Neural cell (in vitro differentiated cells): ENCODE data around the gene MARK3.

Source experiments
- CTCF ChIP-seq: fragments of 450-650 bp; IDR thresholded peaks from 2 replicates; pipeline ENCODE4 v1.5.1; 2014; ENCODE audit warnings: antibody characterized with exemption, mild to moderate bottlenecking, moderate library complexity; ENCODE audit not compliant: poor library complexity, severe bottlenecking
- EP300 ChIP-seq: fragments of 450-650 bp; conservative IDR thresholded peaks from 2 replicates; pipeline ENCODE4 v1.6.1; 2014; ENCODE audit warnings: antibody characterized with exemption, mild to moderate bottlenecking, moderate library complexity; ENCODE audit not compliant: poor library complexity, severe bottlenecking
- EZH2 ChIP-seq: fragments of 200-600, 300-800 bp; shearing (Covaris generic), sonication (generic); IDR thresholded peaks from 2 replicates; pipeline ENCODE4 v1.6.1; 2014; ENCODE audit warnings: antibody characterized with exemption, low read length, borderline replicate concordance, mild to moderate bottlenecking; ENCODE audit not compliant: insufficient read depth, poor library complexity, severe bottlenecking

- TF ChIP-seq EP300, result no peak
- no peak for TF ChIP-seq EZH2
- no peak for TF ChIP-seq CTCF
These were observed 13.4 kb downstream of the MARK3 start for GRCh38 chr14:103398427-103399195.
